Aortic smooth muscle cell (primary cell): Measurements from ENCODE around the gene CHCHD3. TPM values are rescaled to one million over a fixed set of nuclear protein-coding genes. Genes with fewer than 3 reads are reported as not detected.

Experiments
- total RNA-seq: library from RNA; depleted of rRNA; stranded (reverse); fragments of >200 nt; gene quantifications from 2 replicates; pipeline ENCODE4 v1.2.3, GENCODE V29; 2014

Gene CHCHD3
- total RNA-seq = 88.8 and 95.3 TPM in 2 replicates

GRCh38 chr7:133081599-133082389 is at the start of gene CHCHD3:
TSS of gene CHCHD3 (minus strand) at chr7:133082090. CDS start at chr7:133081937, 153 bp downstream.

Other genes starting within 250 kb of the CHCHD3 start
- gene EXOC4, start 171.0 kb upstream of the CHCHD3 start, total RNA-seq = 117 and 146 TPM in 2 replicates